Dendritic cell treated with granulocyte-macrophage colony-stimulating factor and Interleukin-4, amounts not matched to agents 40 ng/mL and 50 ng/mL, for 4 days (primary cell): ENCODE data around the gene ZMYND8.
"Not testable (repeated sequence)": the region's sequence is repeated elsewhere in the genome, so short reads cannot be mapped to it uniquely, and the experiment has no call there.

Source experiments
- H3K27ac Mint-ChIP-seq: one replicate; pipeline ENCODE4 v1.8.0; 2022; ENCODE audit warnings: mild to moderate bottlenecking, mixed read lengths
- H3K27me3 Mint-ChIP-seq: one replicate; pipeline ENCODE4 v1.8.0; 2022; ENCODE audit warnings: mild to moderate bottlenecking, mixed read lengths
- H3K36me3 Mint-ChIP-seq: one replicate; pipeline ENCODE4 v1.8.0; 2022; ENCODE audit warnings: low read depth, mixed read lengths
- H3K4me1 Mint-ChIP-seq: one replicate; pipeline ENCODE4 v1.8.0; 2022; ENCODE audit warnings: low read depth, mixed read lengths
- H3K4me3 Mint-ChIP-seq: one replicate; pipeline ENCODE4 v1.8.0; 2022; ENCODE audit warnings: mild to moderate bottlenecking, moderate library complexity, mixed read lengths
- H3K9me3 Mint-ChIP-seq: one replicate; pipeline ENCODE4 v1.8.0; 2022; ENCODE audit warnings: mixed read lengths
- intact Hi-C: fragments of 100-400 bp; cut with micrococcal nuclease; formaldehyde crosslinking; loops from one replicate; pipeline ENCODE4 v1.15.0; 2022

ZMYND8 gene

DNA sequence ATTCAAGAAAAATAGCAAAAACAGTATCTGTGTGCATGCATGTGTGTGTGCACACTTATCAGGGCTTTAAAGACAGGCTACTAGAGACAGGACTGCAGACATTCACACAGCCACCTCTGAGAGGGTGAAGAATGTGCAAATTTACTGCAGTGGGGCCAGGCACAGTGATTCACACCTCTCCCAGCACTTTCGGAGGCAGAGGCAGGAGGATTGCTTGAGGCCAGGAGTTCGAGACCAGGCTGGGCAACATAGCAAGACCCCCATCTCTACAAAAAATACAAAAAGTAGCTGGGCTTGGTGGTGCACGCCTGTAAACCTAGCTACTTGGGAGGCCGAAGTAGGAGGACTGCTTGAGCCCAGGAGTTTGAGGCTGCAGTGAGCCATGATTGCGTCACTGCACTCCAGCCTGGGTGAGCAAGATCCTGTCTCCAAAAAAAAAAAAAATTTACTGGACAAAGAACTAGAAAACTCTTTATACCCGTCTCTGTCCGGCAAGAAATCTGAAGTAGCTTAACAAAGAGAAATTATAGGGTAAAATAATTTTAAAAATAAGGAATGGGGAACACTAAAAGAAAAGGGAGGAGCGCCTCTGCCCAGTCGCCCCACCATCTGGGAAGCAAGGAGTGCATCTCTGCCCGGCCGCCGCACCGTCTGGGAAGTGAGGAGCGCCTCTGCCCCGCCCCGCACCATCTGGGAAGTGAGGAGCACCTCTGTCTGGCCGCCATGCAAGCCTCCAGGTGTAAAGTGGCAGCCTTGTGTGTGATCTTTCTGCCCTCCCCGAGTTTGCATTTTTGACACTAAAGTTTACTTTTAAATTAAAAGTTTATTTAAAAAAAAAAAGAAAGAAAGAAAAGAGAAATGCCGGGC is 105.1 kb downstream of the ZMYND8 start:
- H3K4me3 Mint-ChIP-seq, result no peak overlapping the region
- H3K9me3 Mint-ChIP-seq, result no peaks in the 10 kb centered on the region
- peaks cover 94% of the 10 kb centered on the region for H3K36me3 Mint-ChIP-seq
- no peaks in the 10 kb centered on the region for H3K27me3 Mint-ChIP-seq
- H3K27ac Mint-ChIP-seq, result no peak overlapping the region
- intact Hi-C loops, result no loop called here
- H3K4me1 Mint-ChIP-seq, result no peaks in the 10 kb centered on the region

DNA sequence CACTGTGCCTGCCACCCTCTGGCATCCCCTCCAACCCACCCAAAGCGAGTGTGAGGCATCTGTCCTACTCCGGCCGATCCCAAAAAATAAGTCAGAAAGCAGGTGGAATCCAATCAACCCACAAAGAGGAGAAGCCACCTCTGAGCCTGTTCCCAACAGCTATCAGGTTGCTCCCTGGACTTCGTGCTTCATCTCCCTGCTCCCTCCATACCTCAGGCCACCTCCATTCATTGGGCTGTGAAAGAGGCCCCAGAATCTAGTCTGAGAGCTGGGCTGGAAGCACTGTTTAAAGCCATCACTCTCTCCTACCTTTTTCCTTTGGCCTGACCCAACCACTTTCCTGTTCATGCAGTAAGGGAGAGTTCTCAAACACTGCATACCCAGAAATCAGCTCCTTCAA is 106.1 kb downstream of the ZMYND8 start:
- H3K4me1 Mint-ChIP-seq, result no peaks in the 10 kb centered on the region
- H3K27ac Mint-ChIP-seq, result no peak overlapping the region
- H3K36me3 Mint-ChIP-seq, result peaks cover 98% of the 10 kb centered on the region
- no peaks in the 10 kb centered on the region for H3K27me3 Mint-ChIP-seq
- H3K4me3 Mint-ChIP-seq, result no peak overlapping the region
- H3K9me3 Mint-ChIP-seq, result no peaks in the 10 kb centered on the region
- intact Hi-C loops, result no loop called here

DNA sequence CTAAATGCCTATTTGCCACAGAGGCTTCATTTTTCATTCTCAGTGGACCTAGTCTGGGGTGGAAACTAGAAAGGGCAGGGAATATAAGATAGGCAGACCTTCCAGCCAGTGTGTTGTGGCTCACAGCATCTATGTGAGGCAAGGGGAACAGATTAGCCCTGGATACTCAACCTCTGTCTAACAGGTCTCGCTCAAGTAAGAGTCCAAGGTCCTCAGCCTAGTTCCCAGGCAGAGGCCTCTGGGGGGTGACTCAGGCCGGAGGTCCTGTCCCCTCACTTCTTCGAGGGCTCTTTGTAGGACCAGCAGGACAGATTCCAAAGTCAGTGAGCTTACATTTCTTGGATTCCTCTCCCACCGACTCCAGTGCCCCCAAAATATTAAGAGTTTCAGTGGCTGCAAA is 106.6 kb downstream of the ZMYND8 start:
- no peaks in the 10 kb centered on the region for H3K27me3 Mint-ChIP-seq
- H3K27ac Mint-ChIP-seq, result no peak overlapping the region
- H3K4me1 Mint-ChIP-seq, result no peaks in the 10 kb centered on the region
- no peaks in the 10 kb centered on the region for H3K9me3 Mint-ChIP-seq
- no peak overlapping the region for H3K4me3 Mint-ChIP-seq
- H3K36me3 Mint-ChIP-seq, result peaks cover 100% of the 10 kb centered on the region
- intact Hi-C loops, result no loop called here

DNA sequence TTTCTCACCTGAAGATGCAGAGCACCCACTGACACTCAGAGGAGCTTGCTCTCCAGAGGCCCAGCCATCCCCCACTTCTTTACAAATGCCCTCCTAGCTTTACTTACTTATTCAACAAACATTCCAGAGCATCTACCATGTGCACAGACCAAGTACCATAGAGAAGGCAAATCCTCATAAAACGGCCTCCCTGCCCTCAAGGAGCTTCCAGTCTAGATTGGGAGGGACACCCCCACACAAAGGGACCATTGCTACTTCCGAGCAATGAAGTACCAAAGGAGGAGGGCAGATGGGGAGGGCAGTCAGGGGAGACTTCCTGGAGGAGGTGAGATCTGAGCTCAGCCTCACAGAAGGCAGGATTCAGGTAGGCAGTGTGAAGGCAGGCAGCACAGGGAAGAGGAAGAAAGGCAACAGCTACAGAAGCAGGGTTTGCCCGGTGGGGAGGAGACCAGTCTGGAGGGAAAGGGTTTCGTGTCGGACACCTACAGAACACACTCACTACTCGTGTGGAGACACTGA is 108.0 kb downstream of the ZMYND8 start:
- Mint-ChIP-seq H3K27me3 (no peaks in the 10 kb centered on the region), H3K4me1 (no peaks in the 10 kb centered on the region), H3K4me3 (no peak overlapping the region), H3K27ac (no peak overlapping the region), H3K9me3 (no peaks in the 10 kb centered on the region), H3K36me3 (peaks cover 100% of the 10 kb centered on the region)
- intact Hi-C loops, result no loop called here

DNA sequence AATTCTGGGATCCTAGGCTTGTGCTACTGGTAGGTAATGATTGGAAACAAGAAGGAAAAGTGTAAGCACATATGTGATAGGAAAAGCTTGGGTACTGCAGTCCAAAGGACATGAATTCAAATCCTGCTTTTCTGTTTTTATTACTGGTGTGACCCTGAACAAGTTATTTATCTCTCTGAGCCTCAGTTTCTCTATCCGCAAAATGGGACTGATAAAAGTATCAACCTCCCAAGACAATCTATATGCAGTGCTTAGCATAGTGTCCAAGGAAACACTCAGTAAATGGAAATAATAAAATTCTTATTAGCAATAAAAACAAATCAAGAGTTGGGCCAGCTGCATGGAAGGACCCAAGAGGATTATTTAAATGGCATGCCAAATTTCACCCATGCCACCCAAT is 108.5 kb downstream of the ZMYND8 start:
- Mint-ChIP-seq H3K4me3 (no peak overlapping the region), H3K27me3 (no peaks in the 10 kb centered on the region), H3K9me3 (no peaks in the 10 kb centered on the region), H3K4me1 (no peaks in the 10 kb centered on the region), H3K36me3 (peaks cover 100% of the 10 kb centered on the region), H3K27ac (no peak overlapping the region)
- intact Hi-C loops, result no loop called here

DNA sequence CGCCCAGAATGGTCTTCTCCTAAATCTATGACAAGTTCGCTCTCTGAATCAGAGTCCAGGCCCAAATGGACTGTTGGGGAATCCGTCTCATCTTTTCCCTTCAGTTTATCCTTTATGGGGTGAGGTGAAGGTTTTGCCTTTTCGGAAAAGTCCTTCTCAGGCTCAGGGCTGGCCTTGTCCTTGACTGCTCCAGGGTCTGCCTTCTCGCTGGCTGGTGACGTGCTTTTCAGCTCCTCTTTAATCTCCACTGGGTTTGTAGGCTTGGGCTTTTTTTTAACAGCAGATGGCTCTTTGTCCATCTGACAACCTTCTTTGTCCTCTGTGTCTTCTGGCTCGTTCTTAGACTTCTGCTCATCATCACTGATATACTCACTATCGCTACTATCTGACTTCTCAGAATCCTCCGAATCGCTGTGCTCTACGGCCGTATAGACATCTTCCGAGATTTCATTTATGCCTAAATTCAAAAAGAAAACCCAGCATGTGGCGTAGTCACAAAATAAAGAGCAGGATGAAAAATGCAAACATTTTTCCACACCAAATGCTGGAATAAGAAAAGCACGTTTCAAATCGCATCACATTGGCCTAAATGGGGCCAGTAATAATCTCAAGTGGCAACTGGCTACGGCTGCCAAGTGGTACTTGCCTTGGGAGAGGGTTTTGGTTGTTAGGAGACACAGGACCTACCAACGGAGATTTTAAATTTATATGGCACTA is 110.3 kb downstream of the ZMYND8 start:
- no peak overlapping the region for H3K27ac Mint-ChIP-seq
- H3K36me3 Mint-ChIP-seq, result peaks cover 100% of the 10 kb centered on the region
- H3K27me3 Mint-ChIP-seq, result no peaks in the 10 kb centered on the region
- H3K9me3 Mint-ChIP-seq, result no peaks in the 10 kb centered on the region
- no peak overlapping the region for H3K4me3 Mint-ChIP-seq
- H3K4me1 Mint-ChIP-seq, result no peaks in the 10 kb centered on the region
- intact Hi-C loops, result no loop called here

DNA sequence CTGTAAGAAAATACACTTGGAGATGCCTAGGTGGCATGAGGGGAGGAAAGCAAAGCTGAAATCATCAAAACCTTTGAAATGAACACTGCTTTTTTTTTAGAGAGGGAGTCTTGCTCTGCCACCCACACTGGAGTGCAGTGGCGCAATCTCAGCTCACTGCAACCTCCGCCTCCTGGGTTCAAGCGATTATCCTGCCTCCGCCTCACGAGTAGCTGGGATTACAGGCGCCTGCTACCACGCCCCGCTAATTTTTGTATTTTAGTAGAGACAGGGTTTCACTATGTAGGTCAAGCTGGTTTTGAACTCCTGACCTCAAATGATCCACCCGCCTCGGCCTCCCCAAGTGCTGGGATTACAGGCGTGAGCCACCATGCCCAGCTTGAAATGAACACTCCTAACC is 111.3 kb downstream of the ZMYND8 start:
- H3K27me3 Mint-ChIP-seq, result not testable (repeated sequence)

DNA sequence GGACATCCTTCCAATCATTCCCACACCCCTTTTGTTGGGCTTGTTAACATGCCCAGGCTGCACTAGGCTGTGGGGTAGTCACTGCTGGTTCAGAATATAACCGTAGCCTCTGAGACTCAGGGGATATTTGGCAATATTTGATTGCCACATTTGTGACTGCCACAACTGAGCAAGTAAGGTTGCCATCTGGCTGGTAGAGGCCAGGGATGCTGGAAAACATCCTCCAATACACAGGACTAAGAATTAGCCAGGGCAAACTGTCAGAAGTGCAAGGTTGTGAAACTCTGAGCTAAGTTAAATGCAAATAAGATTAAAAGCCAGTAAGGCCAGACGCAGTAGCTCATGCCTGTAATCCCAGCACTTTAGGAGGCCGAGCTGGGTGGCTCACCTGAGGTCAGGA is 112.0 kb downstream of the ZMYND8 start:
- H3K27me3 Mint-ChIP-seq, result no peaks in the 10 kb centered on the region
- H3K36me3 Mint-ChIP-seq, result peaks cover 100% of the 10 kb centered on the region
- no peaks in the 10 kb centered on the region for H3K4me1 Mint-ChIP-seq
- no peak overlapping the region for H3K4me3 Mint-ChIP-seq
- intact Hi-C loops, result no loop called here
- no peak overlapping the region for H3K27ac Mint-ChIP-seq
- no peaks in the 10 kb centered on the region for H3K9me3 Mint-ChIP-seq

More for the DNA sequence above, 111.3 kb downstream of the ZMYND8 start:
- H3K4me3 Mint-ChIP-seq, H3K9me3 Mint-ChIP-seq, H3K4me1 Mint-ChIP-seq, intact Hi-C loops, H3K27ac Mint-ChIP-seq: not testable (repeated sequence)
- H3K36me3 Mint-ChIP-seq, result peaks cover 100% of the 10 kb centered on the region

DNA sequence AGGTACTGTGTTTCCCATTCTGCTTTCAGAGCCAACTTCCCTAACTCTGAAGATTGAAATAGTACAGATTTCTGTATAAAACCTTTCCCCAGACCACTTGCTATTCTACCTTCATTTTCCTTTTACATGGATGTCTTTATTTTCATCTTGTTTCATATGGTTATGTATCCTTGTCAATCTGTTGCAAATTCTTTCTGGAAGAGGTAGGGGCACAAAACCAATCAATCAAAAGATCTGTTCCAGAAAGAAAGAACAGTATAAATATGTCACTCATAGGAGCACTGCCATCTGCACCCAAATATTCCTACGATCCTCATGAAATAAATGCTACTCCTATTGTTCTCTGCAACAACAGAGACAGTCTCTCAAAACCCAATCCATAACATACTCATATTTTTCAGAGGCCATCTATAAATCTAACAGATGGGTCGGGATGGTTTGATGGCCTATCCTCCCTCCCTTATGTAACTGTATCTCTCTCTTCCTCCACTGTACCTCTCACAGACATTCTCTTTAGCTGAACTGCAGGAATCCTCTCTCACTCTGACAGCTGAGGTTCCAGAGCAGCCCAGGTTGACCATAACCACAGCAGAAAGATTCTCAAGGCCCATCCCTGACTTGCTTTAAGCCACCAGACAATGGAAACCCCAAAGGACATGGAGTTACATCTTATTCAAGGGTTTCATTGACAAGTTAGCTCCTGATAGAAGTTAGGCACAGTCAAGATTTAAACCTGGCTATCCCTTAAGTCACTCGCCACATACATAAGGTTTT is 112.8 kb downstream of the ZMYND8 start:
- intact Hi-C loops, result no loop called here
- peaks cover 100% of the 10 kb centered on the region for H3K36me3 Mint-ChIP-seq
- no peak overlapping the region for H3K4me3 Mint-ChIP-seq
- H3K27ac Mint-ChIP-seq, result no peak overlapping the region
- no peaks in the 10 kb centered on the region for H3K9me3 Mint-ChIP-seq
- H3K27me3 Mint-ChIP-seq, result no peaks in the 10 kb centered on the region
- H3K4me1 Mint-ChIP-seq, result no peaks in the 10 kb centered on the region

DNA sequence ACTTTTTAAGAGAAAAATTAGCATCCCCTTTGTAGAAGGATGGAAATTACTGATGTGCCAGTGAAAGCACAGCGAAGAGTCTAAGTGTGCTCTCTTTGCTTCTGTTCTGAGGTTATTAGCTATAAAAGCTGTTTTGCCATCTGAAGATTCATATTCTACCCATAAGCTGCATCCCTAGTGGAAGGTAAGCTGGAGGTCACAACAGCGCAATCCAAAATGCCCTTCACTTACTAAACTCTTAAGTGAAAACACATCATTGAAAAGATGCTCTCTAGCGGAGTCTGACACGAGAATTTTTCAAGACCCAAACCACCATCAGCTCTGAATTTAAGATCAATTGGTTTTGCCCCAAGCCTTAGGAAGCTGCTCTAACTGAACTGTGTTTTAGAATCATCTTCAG is 113.5 kb downstream of the ZMYND8 start:
- Mint-ChIP-seq H3K4me1 (no peaks in the 10 kb centered on the region), H3K36me3 (peaks cover 100% of the 10 kb centered on the region), H3K9me3 (no peaks in the 10 kb centered on the region), H3K4me3 (no peak overlapping the region), H3K27me3 (no peaks in the 10 kb centered on the region), H3K27ac (no peak overlapping the region)
- intact Hi-C loops, result no loop called here

DNA sequence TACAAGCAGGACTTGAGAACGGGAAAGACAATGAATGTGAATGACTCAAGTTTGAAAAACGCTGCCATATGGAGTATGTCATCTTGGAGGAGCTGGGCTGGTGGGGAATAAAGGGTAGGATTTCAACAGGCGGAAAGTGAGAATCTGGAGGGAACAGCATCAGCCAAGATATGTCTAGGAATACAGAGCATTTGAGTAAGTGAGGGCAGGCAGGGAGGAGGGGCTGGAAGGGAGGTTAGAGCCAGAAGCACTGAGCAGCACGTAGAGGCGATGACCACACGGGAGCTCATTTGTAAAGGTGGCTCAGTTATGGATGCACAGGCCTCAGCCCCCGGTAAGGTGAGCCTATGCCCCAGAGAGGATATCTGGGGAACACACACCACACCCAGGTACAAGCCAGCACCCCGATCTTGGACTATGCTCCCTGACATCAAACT is 115.1 kb downstream of the ZMYND8 start:
- Mint-ChIP-seq H3K27ac (no peak overlapping the region), H3K9me3 (no peaks in the 10 kb centered on the region), H3K27me3 (no peaks in the 10 kb centered on the region), H3K4me1 (no peaks in the 10 kb centered on the region), H3K36me3 (peaks cover 100% of the 10 kb centered on the region), H3K4me3 (no peak overlapping the region)
- intact Hi-C loops, result no loop called here

DNA sequence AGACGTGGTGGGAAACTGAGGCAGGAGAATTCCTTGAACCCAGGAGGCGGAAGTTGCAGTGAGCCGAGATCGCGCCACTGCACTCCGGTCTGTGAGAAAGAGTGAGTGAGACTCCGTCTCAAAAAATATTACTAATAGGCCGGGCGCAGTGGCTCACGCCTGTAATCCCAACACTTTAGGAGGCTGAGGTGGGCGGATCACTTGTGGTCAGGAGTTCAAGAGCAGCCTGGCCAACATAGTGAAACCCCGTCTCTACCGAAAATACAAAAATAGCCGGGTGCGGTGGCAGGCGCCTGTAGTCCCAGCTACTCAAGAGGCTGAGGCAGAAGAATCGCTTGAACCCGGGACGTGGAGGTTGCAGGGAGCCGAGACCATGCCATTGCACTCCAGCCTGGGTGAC is 116.4 kb downstream of the ZMYND8 start:
- H3K27me3 Mint-ChIP-seq, H3K27ac Mint-ChIP-seq, H3K9me3 Mint-ChIP-seq, H3K4me3 Mint-ChIP-seq, intact Hi-C loops, H3K4me1 Mint-ChIP-seq: not testable (repeated sequence)
- H3K36me3 Mint-ChIP-seq, result peaks cover 100% of the 10 kb centered on the region

DNA sequence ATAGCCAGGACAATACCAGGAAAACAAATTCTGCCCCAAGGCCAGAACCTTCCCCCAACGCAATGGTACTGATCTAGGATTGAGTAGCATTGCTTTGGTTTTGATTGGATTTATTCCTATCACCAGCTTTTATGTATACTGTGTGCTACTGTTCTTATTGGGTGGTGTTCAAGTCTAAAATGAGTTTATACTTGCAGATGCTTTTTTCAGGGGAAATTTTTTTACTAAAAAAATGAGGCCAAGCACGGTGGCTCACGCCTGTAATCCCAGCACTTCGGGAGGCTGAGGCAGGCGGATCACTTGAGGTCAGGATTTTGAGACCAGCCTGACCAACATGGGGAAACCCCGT is 116.8 kb downstream of the ZMYND8 start:
- H3K4me1 Mint-ChIP-seq, result no peaks in the 10 kb centered on the region
- intact Hi-C loops, result no loop called here
- no peak overlapping the region for H3K4me3 Mint-ChIP-seq
- peaks cover 97% of the 10 kb centered on the region for H3K36me3 Mint-ChIP-seq
- no peaks in the 10 kb centered on the region for H3K9me3 Mint-ChIP-seq
- H3K27ac Mint-ChIP-seq, result no peak overlapping the region
- H3K27me3 Mint-ChIP-seq, result no peaks in the 10 kb centered on the region
